LNCaP clone FGC (cell line): ENCODE results near the gene UHRF2.

Source experiments
- DNase-seq: peaks from one replicate; pipeline ENCODE4 v3.0.0-alpha.2; 2011; ENCODE audit warnings: low read depth
- H3K4me3 ChIP-seq: 2 replicates; pipeline ENCODE4 v1.5.1; 2011; ENCODE audit warnings: mild to moderate bottlenecking, low read depth, low read length, control low read depth
- TF ChIP-seq, protein P1 (sequence below): IDR thresholded peaks from 2 replicates; pipeline ENCODE4 v1.5.1; 2012; ENCODE audit warnings: mild to moderate bottlenecking; ENCODE audit not compliant: control insufficient read depth, insufficient read depth; ENCODE audit errors: extremely low read depth

UHRF2 gene

DNA sequence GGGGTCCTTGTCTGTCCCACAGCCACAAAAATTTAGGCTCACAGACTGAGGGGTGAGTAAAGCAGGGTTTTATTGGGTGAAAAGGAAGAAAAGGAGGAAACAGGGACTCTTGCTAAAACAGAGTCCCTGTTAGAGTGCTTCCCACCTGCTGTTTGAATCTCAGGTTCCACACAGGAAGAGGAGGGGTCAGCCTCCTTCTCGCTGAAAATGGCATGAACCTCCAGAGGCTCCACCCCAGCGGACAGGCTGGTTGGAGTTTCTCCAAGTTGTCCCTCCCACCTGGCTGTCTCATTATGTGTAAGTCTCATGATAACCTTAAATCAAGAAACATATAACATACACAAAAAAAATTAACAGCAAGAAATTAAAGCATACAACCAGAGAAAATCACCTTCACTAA is 28.3 kb upstream of the UHRF2 start:
- no peak overlapping the region for H3K4me3 ChIP-seq
- no peak for DNase-seq

DNA sequence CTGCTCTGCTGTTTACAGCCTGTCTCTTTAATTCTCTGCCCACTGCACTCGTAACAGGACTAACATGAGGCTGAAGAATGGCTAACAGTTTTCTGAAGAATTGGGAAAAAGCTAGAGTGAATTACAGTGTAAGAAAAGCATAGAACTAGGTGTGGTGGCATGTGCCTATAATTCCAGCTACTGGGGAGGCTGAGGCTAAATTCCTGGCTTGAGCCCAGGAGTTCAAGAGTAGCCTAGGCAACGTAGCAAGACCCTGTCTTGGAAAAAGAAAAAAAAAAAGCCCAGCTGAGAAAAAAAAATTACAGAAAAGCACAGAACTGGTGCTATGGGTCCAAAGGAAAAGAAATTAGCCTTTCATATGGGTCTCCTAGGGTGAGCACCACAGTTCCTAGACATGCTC is 13.9 kb upstream of the UHRF2 start:
- DNase-seq = no peak
- H3K4me3 ChIP-seq = no peak overlapping the region
- TF ChIP-seq, protein P1, sequence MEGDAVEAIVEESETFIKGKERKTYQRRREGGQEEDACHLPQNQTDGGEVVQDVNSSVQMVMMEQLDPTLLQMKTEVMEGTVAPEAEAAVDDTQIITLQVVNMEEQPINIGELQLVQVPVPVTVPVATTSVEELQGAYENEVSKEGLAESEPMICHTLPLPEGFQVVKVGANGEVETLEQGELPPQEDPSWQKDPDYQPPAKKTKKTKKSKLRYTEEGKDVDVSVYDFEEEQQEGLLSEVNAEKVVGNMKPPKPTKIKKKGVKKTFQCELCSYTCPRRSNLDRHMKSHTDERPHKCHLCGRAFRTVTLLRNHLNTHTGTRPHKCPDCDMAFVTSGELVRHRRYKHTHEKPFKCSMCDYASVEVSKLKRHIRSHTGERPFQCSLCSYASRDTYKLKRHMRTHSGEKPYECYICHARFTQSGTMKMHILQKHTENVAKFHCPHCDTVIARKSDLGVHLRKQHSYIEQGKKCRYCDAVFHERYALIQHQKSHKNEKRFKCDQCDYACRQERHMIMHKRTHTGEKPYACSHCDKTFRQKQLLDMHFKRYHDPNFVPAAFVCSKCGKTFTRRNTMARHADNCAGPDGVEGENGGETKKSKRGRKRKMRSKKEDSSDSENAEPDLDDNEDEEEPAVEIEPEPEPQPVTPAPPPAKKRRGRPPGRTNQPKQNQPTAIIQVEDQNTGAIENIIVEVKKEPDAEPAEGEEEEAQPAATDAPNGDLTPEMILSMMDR = no peak

More for the DNA sequence above, 28.3 kb upstream of the UHRF2 start:
- TF ChIP-seq, protein P1 = no peak

- no peak for DNase-seq
- TF ChIP-seq, protein P1 = no peak
- no peak overlapping the region for H3K4me3 ChIP-seq
Measured at GRCh38 chr9:6405371-6405770, 7.6 kb upstream of the UHRF2 start.

- no peak overlapping the region for H3K4me3 ChIP-seq
- TF ChIP-seq, protein P1 = no peak
- DNase-seq = no peak
Measured at GRCh38 chr9:6407778-6408177, 5.2 kb upstream of the UHRF2 start.

DNA sequence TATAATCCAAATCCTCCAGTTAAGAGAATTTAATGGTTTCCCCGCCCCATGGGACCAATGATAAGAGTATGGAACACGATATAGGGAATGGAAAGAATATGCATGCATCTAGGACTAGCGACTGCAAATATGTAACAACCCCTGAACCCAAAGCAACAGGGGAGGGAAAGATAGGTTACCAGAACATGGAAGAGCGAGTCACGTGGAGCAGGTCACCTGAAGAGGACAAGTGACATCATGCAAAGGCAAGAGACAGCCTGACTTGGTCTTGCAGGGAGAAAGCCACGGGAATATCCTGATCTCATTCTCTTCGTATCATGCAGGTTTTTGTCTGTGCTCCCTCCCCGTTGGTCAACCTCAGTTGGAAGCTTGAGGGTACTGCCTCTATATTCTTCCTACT is 4.7 kb upstream of the UHRF2 start:
- DNase-seq = no peak
- H3K4me3 ChIP-seq = no peak overlapping the region
- TF ChIP-seq, protein P1 = no peak

- DNase-seq = no peak
- TF ChIP-seq, protein P1 = no peak
- no peak overlapping the region for H3K4me3 ChIP-seq
Measured at GRCh38 chr9:6409811-6410210, 3.2 kb upstream of the UHRF2 start.

DNA sequence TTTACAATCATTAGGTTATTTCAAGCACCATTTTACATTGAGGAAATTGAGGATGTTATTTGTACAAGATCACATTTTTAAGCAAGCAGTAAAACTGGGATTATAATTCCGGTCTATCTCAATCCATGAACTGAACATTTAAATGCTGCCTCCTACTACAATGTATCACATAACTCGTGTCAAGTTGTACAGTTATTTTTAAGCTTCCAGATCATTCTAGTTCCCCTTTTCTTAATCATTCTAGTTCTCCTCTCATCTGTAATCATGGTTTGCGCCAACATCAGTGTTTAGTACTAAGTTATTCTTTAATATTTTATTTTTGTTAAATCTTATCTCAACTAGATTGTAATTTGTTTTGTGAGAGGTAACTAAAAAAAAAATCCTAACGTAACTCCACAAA is 2.4 kb upstream of the UHRF2 start:
- no peak for DNase-seq
- TF ChIP-seq, protein P1 = no peak
- no peak overlapping the region for H3K4me3 ChIP-seq
